Fibroblast of skin of right quadriceps (primary cell): Measurements from ENCODE around the gene FLNB.

Experiments used
- DNase-seq: peaks from one replicate; pipeline ENCODE4 v3.0.0-alpha.2; 2013

FLNB gene

DNA sequence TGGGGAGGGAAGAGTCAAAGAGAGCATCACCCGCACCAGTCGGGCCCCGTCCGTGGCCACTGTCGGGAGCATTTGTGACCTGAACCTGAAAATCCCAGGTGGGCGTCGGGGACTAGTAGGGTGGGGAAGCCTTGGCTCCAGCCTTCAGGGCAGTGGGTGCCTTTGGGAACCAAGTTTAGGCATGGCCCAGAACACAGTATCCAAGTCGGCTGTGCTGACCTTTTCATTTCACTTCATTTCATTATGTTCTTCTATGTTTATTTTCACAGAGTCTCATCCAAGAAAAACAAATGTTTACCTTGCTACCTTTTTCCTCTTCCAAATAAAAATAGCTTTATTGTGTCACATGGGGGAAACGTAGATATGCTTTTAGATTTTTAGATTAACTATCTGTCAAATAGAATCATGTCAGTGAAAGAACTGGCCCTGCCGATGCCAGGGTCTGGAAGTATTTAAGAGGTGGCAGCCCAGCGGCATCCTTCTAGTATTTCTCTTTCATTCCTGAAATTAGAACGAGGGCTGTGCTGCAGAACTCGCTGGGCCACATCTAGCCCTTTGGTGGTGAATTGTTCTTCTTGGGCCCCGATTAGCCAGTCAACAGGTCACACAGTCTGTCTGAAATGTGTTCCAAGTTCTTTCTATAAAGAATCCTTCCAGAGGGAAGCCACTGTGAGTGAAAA, 142.0 kb downstream of the FLNB start:
- no peak for DNase-seq

DNA sequence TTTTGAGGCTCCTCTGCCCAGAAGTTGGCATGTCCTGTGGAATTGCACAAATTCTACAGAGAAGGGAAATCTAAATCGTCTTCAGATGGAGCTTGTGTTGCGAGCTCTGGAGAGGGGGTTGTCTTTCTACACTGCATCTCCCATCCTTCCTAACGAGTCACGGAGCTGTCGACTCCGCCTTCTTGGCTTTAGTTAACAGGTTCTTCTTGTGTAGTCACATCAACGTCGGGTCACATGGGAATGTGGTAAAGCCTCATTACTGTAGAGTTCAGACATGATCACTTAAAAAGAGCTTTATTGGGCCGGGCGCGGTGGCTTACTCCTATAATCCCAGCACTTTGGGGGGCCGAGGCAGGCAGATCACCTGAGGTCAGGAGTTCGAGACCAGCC, 142.6 kb downstream of the FLNB start:
- DNase-seq, result peak; percentile 64

DNA sequence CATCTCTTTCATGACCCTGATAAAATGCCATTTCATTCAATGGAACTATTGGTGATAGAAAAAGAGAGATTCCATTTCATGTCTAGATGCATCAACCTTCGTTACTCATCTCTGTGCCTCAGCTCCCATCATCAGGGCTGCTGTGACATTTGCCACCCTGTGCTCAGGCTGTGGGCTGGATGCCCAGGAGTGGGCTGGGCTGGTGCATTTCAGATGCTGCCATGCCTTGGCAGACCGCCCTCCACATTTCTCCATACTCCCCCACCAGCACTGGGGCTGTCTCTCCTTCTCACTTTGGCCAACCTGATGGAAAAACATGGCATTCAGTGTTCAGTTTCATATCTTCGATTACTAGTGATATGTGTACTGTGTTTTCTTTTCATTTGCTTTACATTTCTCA, 143.4 kb downstream of the FLNB start:
- no peak for DNase-seq

DNA sequence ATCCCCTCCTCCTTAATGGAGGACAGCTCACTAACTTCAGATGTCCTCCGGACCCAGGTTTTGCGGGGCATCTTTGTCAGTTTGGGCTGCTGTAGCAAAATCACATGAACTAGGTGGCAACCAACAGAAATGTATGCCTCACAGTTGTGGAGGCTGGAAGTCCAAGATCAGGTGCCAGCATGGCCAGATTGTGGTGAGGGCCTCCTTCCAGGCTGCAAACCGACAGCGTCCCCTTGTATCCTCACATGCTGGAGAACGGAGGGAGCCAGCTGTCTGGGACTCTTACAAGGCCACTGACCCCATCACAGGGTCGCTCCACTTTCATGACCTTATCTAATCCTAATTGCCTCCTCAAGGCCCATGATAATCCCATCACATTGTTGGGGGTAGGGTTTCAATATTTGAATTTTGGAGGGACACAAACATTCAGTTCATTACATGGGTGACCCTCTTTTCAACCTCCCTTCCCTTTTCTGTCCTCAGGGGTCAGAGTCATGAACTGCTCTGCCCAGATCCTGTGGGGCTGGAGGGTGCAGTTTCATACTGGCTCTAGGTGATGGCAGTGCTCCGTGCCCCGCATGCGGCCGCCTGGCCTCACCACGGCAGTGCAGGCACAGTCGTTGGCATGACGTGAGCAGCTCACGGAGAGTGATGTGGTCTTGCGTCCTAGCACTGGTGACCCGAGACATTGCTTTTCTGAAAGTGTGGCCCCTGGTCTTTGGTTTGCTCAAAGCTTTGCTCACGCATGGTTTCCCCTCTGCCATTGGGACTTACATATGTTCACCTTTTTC, 144.2 kb downstream of the FLNB start:
- DNase-seq, result no peak

DNA sequence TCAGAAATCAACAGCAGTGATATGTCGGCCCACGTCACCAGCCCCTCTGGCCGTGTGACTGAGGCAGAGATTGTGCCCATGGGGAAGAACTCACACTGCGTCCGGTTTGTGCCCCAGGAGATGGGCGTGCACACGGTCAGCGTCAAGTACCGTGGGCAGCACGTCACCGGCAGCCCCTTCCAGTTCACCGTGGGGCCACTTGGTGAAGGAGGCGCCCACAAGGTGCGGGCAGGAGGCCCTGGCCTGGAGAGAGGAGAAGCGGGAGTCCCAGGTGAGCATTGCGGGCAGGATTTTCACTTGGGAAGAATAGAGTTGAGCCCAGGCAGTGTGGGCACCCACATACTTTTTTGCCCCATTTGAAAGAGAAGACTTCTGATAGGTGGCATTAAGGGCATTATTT, 145.1 kb downstream of the FLNB start:
- no peak for DNase-seq

DNA sequence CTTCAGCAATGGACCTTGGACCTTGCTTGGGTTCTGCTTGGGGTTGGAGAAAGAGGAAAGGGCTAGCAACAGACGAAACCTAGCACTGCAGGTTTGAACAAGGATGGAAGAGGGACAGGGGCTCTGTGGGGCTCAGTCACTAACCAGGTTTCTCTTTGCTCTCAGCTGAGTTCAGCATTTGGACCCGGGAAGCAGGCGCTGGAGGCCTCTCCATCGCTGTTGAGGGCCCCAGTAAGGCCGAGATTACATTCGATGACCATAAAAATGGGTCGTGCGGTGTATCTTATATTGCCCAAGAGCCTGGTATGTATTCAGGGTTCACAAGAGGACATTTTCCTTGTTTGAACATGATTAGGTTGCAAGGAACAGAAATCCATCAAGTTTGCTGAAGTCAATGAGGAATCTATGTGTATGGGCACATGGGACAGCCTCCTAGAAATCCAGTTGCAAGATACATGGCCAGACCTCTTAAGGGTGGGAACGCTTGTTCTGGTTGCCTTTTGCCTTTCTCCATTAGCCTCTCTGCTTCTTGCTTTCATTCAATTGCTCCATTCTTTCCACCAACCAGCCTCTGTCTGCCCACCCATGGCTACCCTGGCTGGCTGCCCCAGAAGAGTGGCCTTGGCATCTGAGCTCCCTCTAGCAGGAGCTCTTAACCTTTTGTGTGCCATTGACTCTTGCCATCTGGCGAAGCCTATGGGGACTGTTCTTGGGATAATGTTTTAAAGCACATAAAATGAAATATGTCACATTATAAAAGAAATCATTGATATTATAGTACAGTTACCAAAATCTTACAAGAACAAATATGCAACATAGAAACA, 146.6 kb downstream of the FLNB start:
- no peak for DNase-seq

DNA sequence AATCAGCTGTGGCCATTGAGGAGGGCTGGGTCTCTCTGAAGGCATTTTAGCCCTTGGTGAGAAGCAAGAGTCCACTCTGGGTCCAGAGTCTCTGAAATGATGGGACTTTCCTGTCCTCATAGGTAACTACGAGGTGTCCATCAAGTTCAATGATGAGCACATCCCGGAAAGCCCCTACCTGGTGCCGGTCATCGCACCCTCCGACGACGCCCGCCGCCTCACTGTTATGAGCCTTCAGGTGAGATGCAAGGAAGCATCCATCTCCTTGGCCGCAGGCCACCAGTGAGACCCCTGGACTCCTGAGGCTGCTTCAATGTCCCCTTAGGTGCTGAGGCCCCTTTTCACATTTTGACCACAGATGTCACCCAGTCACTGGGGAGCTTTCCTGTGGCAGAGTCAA, 147.6 kb downstream of the FLNB start:
- no peak for DNase-seq

DNA sequence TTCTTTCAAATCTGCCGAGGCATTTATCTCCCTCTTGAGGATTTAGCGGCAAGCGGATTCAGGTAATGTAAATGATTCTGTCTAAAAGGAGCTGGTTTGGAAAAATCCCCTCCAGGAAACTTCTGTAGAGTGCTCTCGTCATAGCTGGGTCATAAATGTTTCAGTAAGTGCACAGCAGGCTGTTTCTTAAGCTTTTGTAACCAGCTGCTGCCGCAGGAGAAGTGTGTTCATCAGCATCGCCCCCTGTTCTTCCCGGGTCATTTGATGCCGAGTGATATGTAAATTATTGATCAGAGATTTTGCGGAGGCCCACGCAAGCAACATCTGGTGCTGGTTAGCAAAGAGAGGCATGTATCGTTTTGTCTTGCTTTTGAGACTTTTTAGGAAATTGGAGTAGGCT, 149.5 kb downstream of the FLNB start:
- DNase-seq, result peak; percentile 34

DNA sequence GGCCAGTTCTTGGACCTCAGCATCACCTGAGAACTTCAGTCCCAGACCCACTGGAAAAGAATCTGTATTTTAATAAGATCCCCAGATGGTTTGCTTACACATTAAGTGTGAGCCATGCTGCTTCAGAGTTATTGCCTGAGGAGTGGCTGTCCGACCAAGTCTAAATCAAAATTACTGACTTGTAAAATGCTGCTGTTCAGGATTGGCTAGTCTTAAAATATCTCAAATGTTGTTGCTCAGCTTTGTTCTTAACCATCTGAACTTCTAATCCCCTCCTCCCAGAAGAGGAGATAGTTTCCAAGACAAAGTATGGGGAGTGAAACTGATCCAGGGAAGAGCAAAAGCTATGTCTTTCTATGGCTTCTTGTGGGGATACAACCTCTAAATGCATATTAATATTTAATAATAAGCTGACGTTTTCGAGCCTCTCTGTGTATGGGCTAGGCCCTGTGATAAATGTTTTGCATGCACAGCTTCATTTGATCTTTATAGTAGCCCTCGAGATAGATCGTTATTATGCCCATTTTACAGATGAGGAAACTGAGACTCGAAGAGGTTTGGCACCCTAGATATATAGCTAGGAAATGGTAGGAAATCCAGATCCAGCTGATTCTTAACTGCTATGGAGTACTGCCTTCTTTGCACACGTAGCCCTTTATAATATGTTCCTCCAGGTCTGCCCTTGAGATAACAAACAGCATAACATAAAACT, 150.4 kb downstream of the FLNB start:
- DNase-seq, result no peak

DNA sequence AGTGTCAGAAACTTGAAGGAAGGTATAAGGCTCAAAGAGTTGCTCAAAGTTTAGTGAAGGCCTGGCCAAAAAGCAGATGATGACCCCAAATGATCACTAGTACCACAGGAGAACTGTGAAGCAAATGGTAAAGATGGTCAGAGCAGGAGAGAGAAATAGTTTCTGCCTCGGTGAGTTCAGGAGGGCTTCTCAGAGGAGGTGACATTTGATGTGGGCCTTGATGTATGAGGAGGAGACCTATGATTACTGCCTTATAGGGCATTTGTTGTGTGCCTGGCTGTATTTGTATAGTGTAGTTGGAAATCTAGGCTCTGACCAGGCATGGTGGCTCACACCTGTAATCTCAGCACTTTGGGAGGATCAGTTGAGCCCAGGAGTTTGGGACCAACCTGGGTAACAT, 152.2 kb downstream of the FLNB start:
- DNase-seq, result no peak

DNA sequence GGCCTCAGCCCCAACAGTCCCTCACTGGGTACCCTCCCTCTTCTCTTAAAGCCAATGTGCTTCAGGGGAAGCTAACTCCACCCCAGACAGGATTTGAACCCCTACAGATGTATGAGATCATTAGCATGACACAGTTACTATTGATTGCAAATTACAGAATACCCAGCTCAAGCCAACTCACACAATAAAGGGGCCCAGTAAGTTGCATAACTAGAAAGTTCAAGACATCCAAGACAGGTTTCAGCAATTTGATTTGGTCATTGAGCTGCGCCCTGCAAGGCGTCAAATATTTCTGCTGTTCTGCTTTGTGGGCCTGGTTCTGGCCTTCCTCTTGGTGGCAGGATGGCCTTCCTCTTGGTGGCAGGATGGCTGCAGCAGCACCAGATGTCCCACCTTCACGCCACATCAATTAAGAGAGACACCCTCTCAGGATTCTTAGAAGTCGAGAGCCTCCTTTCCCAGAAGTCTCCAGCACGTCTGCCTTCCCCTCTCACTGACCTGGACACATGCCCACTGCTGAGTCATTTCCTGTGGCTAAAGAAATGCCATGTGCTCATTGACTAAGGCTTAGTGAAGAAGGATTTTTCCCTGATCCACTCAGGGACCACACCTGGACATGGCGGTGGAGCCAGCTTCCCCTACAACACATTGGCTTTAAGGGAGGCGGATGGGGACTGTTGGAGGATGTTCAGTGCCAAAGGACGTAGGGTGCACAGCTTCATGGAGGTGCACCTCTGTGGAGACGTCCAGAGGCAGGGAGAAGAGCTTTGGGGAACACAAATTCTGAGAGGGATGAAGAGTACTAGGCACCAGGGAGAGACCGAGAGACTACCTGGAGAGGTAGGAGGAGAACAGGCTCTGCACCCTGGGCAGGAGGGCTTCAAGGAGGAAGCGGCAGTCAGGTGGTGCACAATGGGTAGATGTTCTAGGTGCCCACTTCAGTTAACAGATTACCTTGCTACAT, 153.5 kb downstream of the FLNB start:
- peak; percentile 92 for DNase-seq

DNA sequence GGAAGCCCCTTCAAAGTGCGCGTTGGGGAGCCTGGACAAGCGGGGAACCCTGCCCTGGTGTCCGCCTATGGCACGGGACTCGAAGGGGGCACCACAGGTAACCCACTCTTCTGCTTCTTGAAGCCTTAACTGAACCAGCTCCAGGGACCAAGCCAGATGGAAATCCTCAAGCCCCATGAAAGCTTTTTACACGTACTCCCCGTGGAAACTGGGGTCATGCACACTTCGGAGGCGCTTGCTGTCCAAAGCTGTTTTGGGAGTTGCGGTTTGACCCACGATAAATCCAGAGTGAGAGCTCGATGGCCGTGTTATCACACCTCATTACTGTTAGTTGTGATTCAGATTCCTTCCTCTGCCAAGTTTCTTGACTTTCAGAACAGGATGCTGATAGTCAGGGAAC, 155.0 kb downstream of the FLNB start:
- no peak for DNase-seq

DNA sequence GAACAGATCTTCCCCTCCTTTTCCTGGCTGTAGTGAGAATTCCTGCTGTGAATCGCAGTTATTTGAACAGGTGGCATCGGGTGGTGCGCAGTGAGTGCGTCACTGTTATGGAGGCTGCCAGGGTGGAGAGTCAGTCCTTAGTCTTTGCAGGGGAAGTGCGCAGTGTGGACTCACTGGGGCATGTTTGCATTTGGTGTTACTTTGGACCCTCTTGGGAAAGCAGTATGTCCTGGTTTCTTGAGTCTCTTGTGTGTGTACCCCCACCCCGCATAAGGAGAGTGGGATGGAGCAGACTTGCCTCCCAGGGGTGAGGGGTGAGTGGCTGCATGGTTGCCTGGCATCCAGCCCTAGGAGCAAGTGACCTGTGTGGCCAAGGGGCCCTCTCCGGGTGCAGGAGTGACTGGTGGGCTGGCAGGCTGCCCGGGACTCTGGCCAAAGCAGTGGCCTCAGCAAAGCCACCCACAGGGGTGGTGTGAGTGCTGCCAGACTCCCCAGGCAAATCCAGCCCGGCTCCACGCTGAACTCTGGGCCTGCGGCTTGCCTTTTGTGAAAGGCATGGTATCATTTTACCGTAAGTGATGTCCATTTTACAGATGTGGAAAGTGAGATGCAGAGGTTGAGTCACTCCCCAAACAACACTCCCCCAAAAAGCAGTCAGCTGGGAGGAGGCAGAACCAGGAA, 156.1 kb downstream of the FLNB start:
- no peak for DNase-seq

DNA sequence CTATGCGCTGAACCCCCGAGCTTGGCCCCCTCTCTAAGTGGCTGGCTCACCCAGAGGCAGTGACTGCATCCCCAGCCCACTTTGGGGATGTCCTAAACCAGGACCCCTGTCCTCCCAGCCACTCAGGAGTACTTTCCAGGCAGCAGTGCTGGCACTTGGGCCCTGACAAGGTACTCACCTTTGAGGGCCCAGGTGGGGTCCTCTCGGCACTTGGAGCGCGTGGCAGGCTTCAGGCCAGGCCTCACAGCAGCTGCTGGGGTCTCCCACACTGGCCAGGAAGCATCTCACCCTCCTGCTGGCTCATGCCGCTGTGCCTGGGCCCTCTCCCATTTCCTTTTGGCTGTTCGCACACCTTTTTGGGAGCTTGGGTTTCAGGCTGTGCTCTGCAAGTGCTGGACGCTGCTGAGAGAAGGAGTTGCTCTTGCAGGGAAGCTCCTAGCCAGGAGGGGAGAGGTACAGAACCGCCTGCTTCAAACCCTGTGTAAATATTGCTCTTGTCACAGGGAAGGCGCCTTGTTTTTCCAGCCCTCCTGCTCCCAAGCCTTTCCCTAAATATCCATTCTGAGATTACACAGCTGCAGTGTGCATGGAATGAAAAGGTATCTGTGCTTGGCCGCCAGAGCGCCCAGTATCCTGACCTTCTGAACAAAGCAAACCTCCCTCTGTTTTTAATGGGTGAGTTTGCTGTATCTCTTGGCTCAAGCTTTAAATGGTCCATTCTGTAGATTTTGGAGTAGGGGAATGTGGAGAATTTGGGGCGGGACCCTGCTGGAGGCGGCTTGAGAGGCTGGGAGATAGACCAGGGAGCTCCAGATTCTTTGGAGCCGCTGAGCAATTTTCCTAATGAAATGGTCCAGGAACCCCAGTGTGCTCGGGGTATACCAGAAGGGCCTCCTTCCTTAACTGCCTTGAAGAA, 156.9 kb downstream of the FLNB start:
- no peak for DNase-seq

DNA sequence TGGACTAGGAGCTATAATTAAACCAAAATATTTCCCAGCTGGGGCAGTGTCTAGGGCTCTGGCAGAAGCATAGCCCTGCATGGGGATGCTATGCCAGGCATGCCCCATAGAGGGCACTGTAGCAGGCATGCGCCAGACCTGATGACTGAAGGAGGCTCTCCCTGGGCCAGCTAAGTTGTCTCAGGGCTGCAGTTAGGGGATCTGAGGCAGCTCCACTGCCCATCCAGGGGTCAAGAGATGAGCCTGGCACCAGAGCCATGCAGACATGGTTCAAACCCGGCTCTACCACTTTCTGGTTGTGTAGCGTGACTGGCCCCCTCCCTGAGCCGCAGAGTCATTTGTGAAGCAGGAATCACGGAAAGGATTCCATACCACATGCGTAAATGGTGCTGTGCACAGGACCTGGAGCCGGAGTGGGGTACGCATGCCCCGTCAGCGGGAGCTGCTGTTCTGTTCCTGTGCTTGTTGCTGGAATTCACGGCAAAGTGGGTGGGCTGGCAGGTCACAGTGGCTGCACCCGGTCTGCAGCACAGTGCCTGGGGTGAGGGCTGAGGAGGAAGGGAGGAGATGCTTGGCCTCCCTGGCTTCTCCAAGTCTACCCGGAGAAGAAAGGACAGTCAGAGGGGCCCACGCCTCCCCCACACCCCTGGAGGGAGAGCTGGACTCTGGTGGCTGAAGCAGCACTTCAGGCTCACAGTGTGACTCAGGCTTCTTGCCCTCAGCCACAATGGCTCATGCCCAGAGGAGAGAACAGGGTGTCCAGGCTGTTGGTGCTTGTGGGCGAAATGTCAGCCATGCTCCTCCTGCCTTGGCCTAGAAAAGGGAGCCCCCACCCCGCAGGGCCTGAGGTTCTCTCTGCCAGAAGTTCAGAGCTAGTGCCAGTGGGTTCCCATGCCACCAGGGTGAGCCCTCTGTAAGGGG, 159.5 kb downstream of the FLNB start:
- peak; percentile 54 for DNase-seq

DNA sequence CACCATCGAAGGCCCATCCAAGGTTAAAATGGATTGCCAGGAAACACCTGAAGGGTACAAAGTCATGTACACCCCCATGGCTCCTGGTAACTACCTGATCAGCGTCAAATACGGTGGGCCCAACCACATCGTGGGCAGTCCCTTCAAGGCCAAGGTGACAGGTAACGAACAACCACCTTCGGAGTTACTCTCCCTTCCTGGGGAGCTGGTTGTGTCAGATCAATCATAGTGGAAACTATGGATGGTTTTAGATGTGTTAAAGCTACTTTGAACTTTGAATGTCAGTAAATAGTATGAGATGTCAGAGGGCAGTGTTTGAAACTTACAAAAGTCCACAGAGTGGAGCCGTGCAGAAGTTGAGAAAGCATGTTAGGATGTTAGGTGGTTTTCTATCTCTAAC, 160.3 kb downstream of the FLNB start:
- no peak for DNase-seq

DNA sequence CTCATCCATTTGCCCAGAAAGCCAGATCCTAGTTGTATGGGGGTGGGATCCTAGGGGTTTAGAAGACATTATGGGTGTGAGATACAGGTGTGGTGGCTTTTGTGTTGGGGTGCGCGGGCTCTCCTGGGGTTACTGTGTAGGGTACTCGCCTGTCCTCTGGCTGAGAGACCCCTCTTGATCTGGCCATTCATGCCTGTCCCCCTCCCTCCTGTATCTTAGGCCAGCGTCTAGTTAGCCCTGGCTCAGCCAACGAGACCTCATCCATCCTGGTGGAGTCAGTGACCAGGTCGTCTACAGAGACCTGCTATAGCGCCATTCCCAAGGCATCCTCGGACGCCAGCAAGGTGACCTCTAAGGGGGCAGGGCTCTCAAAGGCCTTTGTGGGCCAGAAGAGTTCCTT, 161.1 kb downstream of the FLNB start:
- no peak for DNase-seq

DNA sequence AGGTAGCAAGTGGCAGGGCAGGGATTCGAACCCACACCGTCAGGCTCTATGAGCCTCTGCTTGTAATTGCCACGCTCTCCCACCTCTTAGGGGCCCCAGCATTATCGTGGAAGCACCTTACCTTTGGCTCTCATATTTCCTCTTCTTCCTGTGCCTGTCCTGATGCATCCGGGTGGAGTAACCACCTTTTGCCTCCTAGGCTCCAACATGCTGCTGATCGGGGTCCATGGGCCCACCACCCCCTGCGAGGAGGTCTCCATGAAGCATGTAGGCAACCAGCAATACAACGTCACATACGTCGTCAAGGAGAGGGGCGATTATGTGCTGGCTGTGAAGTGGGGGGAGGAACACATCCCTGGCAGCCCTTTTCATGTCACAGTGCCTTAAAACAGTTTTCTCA, 162.2 kb downstream of the FLNB start:
- no peak for DNase-seq

DNA sequence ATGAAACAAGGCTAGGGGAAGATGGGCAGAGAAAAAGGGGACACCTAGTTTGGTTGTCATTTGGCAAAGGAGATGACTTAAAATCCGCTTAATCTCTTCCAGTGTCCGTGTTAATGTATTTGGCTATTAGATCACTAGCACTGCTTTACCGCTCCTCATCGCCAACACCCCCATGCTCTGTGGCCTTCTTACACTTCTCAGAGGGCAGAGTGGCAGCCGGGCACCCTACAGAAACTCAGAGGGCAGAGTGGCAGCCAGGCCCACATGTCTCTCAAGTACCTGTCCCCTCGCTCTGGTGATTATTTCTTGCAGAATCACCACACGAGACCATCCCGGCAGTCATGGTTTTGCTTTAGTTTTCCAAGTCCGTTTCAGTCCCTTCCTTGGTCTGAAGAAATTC, 162.9 kb downstream of the FLNB start:
- DNase-seq, result no peak
